Panc1 (cell line): Measurements from ENCODE around the gene CPSF4.

Source experiments
- CTCF ChIP-seq: fragments of 450-650 bp; IDR thresholded peaks from 2 replicates; pipeline ENCODE4 v1.5.1; 2017; ENCODE audit warnings: mild to moderate bottlenecking
- REST ChIP-seq, 2 experiments: IDR thresholded peaks; 2 replicates each; pipeline ENCODE4 v1.6.1; 2011 to 2012; ENCODE audit warnings: low read depth in 2 of 2, control low read depth in 1 of 2, low read length in 1 of 2, mild to moderate bottlenecking in 1 of 2, moderate library complexity in 1 of 2; ENCODE audit not compliant: insufficient read depth in 1 of 2

- TF ChIP-seq CTCF: no peak
- no peak for TF ChIP-seq REST (IDR thresholded peaks at IDR 0.05; ENCODE audit: insufficient read depth in 1 of 2, low read depth in 2 of 2, low read length in 1 of 2)
Measured at GRCh38 chr7:99409806-99410205, 28.9 kb upstream of the CPSF4 start.
